Fibroblast of lung (primary cell): ENCODE results near the gene LENG9.

ENCODE experiments used
- EZH2 ChIP-seq: IDR thresholded peaks from 2 replicates; pipeline ENCODE4 v1.5.1; 2012; ENCODE audit warnings: low read length, control low read depth, mild to moderate bottlenecking; ENCODE audit errors: missing control alignments
- TF ChIP-seq, protein P1 (sequence below), 2 donors: IDR thresholded peaks in 1 of 2; conservative IDR thresholded peaks in 1 of 2; 1 replicate in 1 of 2; 2 replicates in 1 of 2; pipeline ENCODE4 v1.5.1; 2011 to 2012; ENCODE audit warnings: low read length in 2 of 2, control low read depth in 1 of 2, inconsistent platforms in 1 of 2, low read depth in 1 of 2, mild to moderate bottlenecking in 1 of 2

DNA sequence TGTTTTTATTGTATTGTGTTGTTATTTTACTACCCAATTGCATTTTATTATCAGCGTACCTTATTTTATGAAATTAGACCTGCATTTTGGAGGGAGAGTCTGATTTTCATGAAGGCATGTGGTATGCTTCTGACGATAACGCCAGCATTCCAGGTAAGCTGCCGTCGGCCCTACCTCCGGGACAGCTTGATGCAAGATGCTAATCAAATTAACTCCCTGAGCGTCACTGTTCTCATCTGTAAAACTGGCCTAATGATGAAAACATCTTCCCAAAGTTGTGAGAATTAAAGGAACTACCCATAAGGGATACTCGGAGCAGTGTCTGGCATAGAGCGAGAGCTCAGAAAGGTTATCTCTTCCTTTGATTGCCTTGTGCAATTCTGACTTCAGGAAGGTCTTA is 26.2 kb upstream of the LENG9 start:
- TF ChIP-seq, protein P1, sequence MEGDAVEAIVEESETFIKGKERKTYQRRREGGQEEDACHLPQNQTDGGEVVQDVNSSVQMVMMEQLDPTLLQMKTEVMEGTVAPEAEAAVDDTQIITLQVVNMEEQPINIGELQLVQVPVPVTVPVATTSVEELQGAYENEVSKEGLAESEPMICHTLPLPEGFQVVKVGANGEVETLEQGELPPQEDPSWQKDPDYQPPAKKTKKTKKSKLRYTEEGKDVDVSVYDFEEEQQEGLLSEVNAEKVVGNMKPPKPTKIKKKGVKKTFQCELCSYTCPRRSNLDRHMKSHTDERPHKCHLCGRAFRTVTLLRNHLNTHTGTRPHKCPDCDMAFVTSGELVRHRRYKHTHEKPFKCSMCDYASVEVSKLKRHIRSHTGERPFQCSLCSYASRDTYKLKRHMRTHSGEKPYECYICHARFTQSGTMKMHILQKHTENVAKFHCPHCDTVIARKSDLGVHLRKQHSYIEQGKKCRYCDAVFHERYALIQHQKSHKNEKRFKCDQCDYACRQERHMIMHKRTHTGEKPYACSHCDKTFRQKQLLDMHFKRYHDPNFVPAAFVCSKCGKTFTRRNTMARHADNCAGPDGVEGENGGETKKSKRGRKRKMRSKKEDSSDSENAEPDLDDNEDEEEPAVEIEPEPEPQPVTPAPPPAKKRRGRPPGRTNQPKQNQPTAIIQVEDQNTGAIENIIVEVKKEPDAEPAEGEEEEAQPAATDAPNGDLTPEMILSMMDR (conservative IDR thresholded peaks at IDR 0.05 in 1 of 2, IDR thresholded peaks at IDR 0.05 in 1 of 2; ENCODE audit: low read depth in 1 of 2, low read length in 2 of 2), result no peak
- no peak for TF ChIP-seq EZH2
